Muscle layer of duodenum (tissue), 2 donors: ENCODE results near the gene PCBD2.
"Not testable (repeated sequence)": the region's sequence is repeated elsewhere in the genome, so short reads cannot be mapped to it uniquely, and the experiment has no call there.

ENCODE experiments used
- H3K27ac ChIP-seq: one replicate; pipeline ENCODE4 v1.7.0; 2013; ENCODE audit warnings: mild to moderate bottlenecking, low read length
- H3K27me3 ChIP-seq: one replicate; pipeline ENCODE4 v1.7.0; 2013; ENCODE audit warnings: low read depth, mild to moderate bottlenecking, control low read depth, low read length
- H3K36me3 ChIP-seq, 2 donors: one replicate each; pipeline ENCODE4 v1.7.0; 2013; ENCODE audit warnings: low read length in 2 of 2, control low read depth in 1 of 2, mild to moderate bottlenecking in 1 of 2; ENCODE audit not compliant: insufficient read depth in 2 of 2, control insufficient read depth in 1 of 2
- H3K4me1 ChIP-seq, 2 donors: one replicate each; pipeline ENCODE4 v1.7.0; 2013; ENCODE audit warnings: low read length in 2 of 2, mild to moderate bottlenecking in 2 of 2, control low read depth in 1 of 2, moderate library complexity in 1 of 2; ENCODE audit not compliant: insufficient read depth in 2 of 2, control insufficient read depth in 1 of 2
- H3K4me3 ChIP-seq, 2 donors: one replicate each; pipeline ENCODE4 v1.7.0; 2013; ENCODE audit warnings: low read length in 2 of 2, low read depth in 1 of 2, mild to moderate bottlenecking in 1 of 2
- H3K9me3 ChIP-seq, 2 donors: one replicate each; pipeline ENCODE4 v1.7.0; 2013; ENCODE audit warnings: low read length in 2 of 2, control low read depth in 1 of 2, mild to moderate bottlenecking in 1 of 2; ENCODE audit not compliant: control insufficient read depth in 1 of 2
- donor health status: healthy.

PCBD2 gene

GRCh38 chr5:134992148-134992547, 87.2 kb downstream of the PCBD2 start:
- H3K27me3 ChIP-seq: no peaks in the 10 kb centered on the region
- no peak overlapping the region for H3K4me3 ChIP-seq
- H3K36me3 ChIP-seq: no peaks in the 10 kb centered on the region
- no peaks in the 10 kb centered on the region for H3K9me3 ChIP-seq
- no peaks in the 10 kb centered on the region for H3K4me1 ChIP-seq
- no peak overlapping the region for H3K27ac ChIP-seq

DNA sequence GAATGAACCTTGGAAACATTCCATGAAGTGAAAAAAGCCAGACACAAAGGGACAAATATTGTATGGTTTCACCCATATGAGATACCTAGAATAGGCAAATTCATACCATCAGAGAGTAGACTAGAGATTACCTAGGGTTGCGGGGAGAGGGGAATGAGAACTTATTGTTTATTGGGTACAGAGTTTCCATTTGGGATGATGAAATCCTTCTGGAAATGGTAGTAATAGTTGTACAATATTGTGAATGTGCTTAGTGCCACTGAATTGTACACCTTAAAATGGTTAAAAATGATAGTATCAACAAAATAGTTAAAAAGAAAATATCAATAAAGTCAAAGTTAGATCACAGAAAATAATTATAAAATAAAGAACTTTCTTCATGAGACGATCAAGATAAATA, 88.2 kb downstream of the PCBD2 start:
- no peak overlapping the region for H3K27ac ChIP-seq
- no peak overlapping the region for H3K4me3 ChIP-seq
- no peaks in the 10 kb centered on the region for H3K27me3 ChIP-seq

DNA sequence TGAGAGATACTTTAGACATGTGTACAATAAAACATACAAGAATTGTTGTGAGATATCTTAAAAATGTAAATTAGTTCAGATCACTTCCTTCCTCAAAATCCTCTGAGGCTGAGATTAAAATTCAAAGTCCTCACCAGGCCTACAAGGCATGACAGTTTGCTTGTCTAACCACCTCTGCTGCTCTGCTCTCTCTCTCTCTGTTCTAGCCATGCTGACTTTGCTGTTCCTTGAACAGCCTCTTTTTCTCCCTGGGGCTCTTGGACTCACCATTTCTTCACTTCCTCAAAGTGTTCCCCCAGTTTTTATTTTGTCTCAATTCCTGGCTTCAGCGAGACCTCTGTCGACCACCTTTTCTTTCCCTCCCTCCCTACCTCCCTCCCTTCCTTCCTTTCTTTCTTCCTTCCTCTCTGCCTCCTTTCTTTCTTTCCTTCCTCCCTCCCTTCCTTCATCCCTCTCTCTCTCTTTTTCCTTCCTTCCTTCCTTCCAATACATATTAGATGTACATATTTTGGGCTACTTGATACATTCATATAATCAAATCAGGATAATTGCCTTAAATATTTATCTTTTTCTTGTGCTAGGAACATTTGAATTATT, 89.7 kb downstream of the PCBD2 start:
- H3K27me3 ChIP-seq: no peaks in the 10 kb centered on the region
- H3K36me3 ChIP-seq: no peaks in the 10 kb centered on the region
- no peaks in the 10 kb centered on the region for H3K9me3 ChIP-seq
- H3K4me1 ChIP-seq: no peaks in the 10 kb centered on the region
- no peak overlapping the region for H3K4me3 ChIP-seq
- no peak overlapping the region for H3K27ac ChIP-seq

More for the DNA sequence above, 88.2 kb downstream of the PCBD2 start:
- no peaks in the 10 kb centered on the region for H3K9me3 ChIP-seq
- H3K4me1 ChIP-seq: no peaks in the 10 kb centered on the region
- H3K36me3 ChIP-seq: no peaks in the 10 kb centered on the region

DNA sequence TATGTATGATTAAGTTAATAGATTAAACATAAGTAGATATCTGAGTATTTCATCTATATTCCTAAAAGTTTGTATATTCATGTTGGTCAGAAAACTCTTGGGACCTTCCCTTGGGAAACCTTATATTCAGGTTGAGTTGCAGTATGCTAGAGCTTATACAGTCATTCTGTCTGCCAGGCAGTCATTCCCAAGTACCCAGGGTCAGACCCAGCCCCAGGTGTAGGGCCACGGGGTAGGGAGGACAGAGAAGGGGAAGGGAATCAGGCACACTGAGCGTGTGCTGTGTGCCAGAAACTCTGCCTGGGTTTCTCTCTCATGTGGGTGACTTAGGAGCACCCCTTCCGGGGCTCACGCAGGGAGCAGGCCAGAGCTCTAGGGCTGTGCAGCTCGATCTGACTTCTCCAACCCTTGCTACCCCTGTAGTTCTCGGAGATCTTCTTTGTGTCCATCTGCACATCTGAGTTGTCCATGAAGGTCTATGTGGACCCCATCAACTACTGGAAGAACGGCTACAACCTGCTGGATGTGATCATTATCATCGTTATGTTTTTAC, 91.0 kb downstream of the PCBD2 start:
- no peaks in the 10 kb centered on the region for H3K36me3 ChIP-seq
- no peaks in the 10 kb centered on the region for H3K9me3 ChIP-seq
- H3K4me1 ChIP-seq: no peaks in the 10 kb centered on the region
- H3K4me3 ChIP-seq: no peak overlapping the region
- H3K27ac ChIP-seq: no peak overlapping the region
- no peaks in the 10 kb centered on the region for H3K27me3 ChIP-seq

DNA sequence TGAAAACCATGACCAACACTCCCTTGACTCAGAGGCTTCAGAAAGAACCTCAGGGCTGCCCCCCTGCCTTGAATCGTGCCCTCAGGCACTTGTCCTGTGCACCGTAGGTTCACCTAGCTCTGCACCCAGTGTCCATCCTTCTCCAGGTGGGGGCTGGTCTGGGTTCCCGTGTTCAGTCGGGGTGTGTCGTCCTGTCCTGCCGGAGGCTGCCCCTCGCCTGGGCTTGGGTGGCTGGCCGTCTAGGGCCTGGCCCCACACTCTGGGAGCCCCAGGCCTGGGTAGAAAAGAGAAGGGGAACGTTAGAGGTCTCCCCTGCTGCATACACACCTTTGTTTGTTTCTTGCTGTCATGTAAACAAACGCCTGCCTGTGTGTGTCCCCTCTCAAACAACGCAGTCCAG, 92.1 kb downstream of the PCBD2 start:
- Histone ChIP-seq H3K36me3 (no peaks in the 10 kb centered on the region), H3K27me3 (no peaks in the 10 kb centered on the region), H3K4me1 (no peaks in the 10 kb centered on the region), H3K27ac (no peak overlapping the region), H3K4me3 (no peak overlapping the region), H3K9me3 (no peaks in the 10 kb centered on the region)

DNA sequence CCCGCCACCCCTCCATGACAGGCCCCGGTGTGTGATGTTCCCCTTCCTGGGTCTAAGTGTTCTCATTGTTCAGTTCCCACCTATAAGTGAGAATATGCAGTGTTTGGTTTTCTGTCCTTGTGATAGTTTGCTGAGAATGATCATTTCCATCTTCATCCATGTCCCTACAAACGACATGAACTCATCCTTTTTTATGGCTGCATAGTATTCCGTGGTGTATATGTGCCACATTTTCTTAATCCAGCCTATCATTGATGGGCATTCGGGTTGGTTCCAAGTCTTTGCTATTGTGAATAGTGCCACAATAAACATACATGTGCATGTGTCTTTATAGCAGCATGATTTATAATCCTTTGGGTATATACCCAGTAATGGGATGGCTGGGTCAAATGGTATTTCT, 93.1 kb downstream of the PCBD2 start:
- not testable (repeated sequence) for H3K27me3 ChIP-seq, H3K27ac ChIP-seq, H3K4me1 ChIP-seq, H3K4me3 ChIP-seq, H3K9me3 ChIP-seq, H3K36me3 ChIP-seq

GRCh38 chr5:135004376-135004775, 99.4 kb downstream of the PCBD2 start:
- no peaks in the 10 kb centered on the region for H3K27me3 ChIP-seq
- no peaks in the 10 kb centered on the region for H3K4me1 ChIP-seq
- no peaks in the 10 kb centered on the region for H3K36me3 ChIP-seq
- H3K27ac ChIP-seq: no peak overlapping the region
- H3K4me3 ChIP-seq: no peak overlapping the region
- H3K9me3 ChIP-seq: no peaks in the 10 kb centered on the region

DNA sequence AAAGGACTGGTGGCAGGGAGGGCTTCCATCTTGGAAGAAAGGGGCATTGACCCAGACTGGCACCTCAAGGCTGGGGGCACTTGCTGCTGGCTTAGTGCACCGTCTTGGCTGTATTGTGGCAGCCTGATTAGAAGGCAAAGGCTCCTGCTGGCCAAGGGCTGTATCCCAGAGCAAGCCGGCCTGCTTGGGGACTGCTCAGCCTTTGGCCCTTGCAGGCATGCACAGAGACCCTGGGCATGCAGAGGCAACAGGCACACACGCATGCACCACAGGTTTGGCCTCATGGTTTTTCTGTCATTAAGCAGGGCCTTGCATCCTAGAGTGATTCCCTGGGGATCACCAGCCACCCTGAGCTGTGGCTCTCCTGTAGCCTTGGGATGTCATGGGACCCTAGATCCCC, 100.1 kb downstream of the PCBD2 start:
- Histone ChIP-seq H3K9me3 (no peaks in the 10 kb centered on the region), H3K4me3 (no peak overlapping the region), H3K27ac (no peak overlapping the region), H3K4me1 (no peaks in the 10 kb centered on the region), H3K36me3 (no peaks in the 10 kb centered on the region), H3K27me3 (no peaks in the 10 kb centered on the region)

GRCh38 chr5:135007305-135007704, 102.4 kb downstream of the PCBD2 start:
- no peaks in the 10 kb centered on the region for H3K27me3 ChIP-seq
- no peaks in the 10 kb centered on the region for H3K36me3 ChIP-seq
- H3K4me3 ChIP-seq: no peak overlapping the region
- no peaks in the 10 kb centered on the region for H3K9me3 ChIP-seq
- no peaks in the 10 kb centered on the region for H3K4me1 ChIP-seq
- no peak overlapping the region for H3K27ac ChIP-seq

- Histone ChIP-seq H3K27me3 (no peaks in the 10 kb centered on the region), H3K4me3 (no peak overlapping the region), H3K36me3 (no peaks in the 10 kb centered on the region), H3K4me1 (no peaks in the 10 kb centered on the region), H3K9me3 (no peaks in the 10 kb centered on the region), H3K27ac (no peak overlapping the region)
These were observed 102.9 kb downstream of the PCBD2 start for GRCh38 chr5:135007749-135008363.

GRCh38 chr5:135008556-135008955, 103.6 kb downstream of the PCBD2 start:
- no peaks in the 10 kb centered on the region for H3K36me3 ChIP-seq
- no peak overlapping the region for H3K4me3 ChIP-seq
- no peaks in the 10 kb centered on the region for H3K9me3 ChIP-seq
- H3K27ac ChIP-seq: no peak overlapping the region
- H3K4me1 ChIP-seq: no peaks in the 10 kb centered on the region
- H3K27me3 ChIP-seq: no peaks in the 10 kb centered on the region
